ENCODE results near the gene DENND5A.

GRCh38 chr11:9207229-9207628 is 57.9 kb downstream of the DENND5A start:
- TF ChIP-seq CTCF (IDR thresholded peaks at IDR 0.05; ENCODE audit: low read depth, low read length) (no peak), MAX (IDR thresholded peaks at IDR 0.05; ENCODE audit: low read depth, low read length) (no peak)
